GM19463 (cell line): ENCODE results near the gene CCT8.

Experiments used
- ATAC-seq: cut with Tn5 transposase; IDR thresholded peaks from one replicate; pipeline ENCODE4 v1.9.1; 2021; ENCODE audit warnings: mild to moderate bottlenecking, moderate library complexity; ENCODE audit not compliant: unreplicated experiment

Gene CCT8, protein sequence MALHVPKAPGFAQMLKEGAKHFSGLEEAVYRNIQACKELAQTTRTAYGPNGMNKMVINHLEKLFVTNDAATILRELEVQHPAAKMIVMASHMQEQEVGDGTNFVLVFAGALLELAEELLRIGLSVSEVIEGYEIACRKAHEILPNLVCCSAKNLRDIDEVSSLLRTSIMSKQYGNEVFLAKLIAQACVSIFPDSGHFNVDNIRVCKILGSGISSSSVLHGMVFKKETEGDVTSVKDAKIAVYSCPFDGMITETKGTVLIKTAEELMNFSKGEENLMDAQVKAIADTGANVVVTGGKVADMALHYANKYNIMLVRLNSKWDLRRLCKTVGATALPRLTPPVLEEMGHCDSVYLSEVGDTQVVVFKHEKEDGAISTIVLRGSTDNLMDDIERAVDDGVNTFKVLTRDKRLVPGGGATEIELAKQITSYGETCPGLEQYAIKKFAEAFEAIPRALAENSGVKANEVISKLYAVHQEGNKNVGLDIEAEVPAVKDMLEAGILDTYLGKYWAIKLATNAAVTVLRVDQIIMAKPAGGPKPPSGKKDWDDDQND

GRCh38 chr21:29073222-29074006 lies at the start of gene CCT8:
CCT8 (minus strand) TSS chr21:29073648; CDS start chr21:29073590, 58 bp downstream.
- peak; percentile 84 for ATAC-seq

- ATAC-seq = peak; percentile 75
Measured at GRCh38 chr21:29121759-29122158, 48.3 kb upstream of the CCT8 start.

- peak; percentile 52 for ATAC-seq
Measured at GRCh38 chr21:29117372-29117955, 44.0 kb upstream of the CCT8 start.

DNA sequence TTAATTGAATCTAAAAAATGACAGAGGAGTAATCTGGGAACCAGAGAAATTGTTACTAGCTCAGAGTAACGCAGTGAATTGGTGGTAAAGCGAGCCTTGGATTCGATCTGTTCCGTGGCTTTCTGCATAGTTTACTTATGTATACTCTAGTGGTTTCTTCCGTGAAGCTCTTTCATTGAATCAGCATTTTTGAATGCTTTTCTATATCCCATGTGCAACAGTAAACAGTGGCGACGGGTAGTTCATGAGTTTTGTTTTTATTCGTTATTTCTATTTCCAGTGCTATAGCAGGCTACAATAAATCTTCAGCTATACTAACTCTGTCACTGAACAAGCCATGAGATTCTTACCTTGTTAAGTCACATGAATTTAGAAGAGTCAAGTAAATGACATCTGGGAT lies 42.5 kb upstream of the CCT8 start:
- no peak for ATAC-seq

DNA sequence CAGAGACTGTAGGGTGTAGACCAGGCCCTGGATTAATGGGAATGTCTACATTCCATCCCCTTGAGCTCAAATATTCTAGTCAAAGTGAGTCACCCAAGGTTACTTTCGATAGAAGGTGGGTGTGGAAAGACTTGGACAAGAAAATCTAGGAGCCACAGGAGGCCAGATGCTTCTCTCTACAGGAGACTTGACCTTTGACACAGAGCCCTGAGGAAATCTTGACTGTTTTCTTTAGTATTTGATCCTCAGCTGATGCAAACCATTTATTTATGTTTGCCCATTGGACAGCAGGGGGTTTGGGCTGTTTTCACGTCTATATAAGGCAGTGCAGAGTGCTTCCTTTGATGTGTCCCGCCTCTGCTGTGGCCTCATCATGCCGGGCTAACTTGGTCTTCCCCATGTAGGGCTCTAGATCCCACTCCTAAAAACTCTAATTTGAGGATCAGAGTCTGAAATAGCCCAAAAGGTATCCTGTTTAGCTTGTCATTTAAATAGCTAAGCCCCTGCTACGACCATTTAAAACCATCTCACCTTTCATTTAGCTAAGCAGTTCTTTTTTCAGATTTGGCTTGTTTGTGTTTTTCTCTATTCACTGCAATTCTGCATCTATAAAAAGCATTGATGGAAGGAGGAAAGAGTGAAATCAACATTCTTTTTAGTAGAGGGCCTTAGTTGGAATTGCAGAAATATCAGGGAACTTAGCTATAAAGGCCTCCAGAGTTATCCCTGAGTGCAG lies 41.5 kb upstream of the CCT8 start:
- ATAC-seq = no peak

GRCh38 chr21:29105218-29105617 lies 31.8 kb upstream of the CCT8 start:
- ATAC-seq = no peak

- no peak for ATAC-seq
Measured at GRCh38 chr21:29104239-29104708, 30.8 kb upstream of the CCT8 start.

DNA sequence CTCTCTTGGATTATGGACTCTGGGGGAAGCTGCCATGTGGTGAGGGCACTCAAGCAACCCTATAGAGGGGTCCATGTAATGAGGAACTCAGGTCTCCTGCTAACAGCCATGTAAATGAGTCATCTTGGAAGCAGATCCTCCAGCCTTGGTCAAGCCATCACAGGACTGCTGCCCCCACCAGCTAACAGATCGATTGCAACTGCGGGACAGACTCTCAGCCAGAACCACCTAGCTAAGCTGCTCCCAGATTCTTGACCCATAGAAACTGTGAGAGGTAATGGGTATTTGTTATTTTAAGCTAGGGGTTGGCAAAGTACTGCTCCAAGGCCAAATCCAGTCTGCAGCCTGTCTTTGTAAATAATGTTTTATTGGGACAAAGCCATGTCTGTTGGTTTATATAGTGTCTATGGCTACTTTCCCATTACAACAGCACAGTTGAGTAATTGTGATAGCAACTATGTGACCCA lies 29.4 kb upstream of the CCT8 start:
- ATAC-seq = no peak

DNA sequence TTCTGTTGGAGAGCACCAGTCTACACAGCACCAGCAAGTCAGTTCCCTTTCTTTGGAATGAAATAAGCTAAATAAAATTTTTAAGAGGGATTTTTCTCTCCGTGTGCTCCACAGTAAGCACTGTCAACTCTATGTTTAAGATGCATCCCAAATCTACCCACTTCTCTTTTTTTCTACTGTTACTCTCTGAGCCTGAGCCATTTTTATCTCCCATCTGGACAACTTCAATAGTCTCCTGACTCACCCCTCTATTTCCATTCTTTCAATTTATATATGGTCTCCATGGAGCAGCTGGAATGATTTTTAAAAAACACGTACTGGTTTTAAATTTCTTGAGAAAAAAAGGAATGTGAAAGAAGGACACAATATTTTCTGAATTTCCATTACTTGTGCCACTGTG lies 24.7 kb upstream of the CCT8 start:
- no peak for ATAC-seq

GRCh38 chr21:29096218-29097015 lies 23.0 kb upstream of the CCT8 start:
- ATAC-seq = no peak

- no peak for ATAC-seq
Measured at GRCh38 chr21:29092102-29092959, 18.9 kb upstream of the CCT8 start.

- no peak for ATAC-seq
Measured at GRCh38 chr21:29091033-29091432, 17.6 kb upstream of the CCT8 start.

- ATAC-seq = no peak
Measured at GRCh38 chr21:29085106-29085752, 11.8 kb upstream of the CCT8 start.

- ATAC-seq = no peak
Measured at GRCh38 chr21:29084372-29084771, 10.9 kb upstream of the CCT8 start.

DNA sequence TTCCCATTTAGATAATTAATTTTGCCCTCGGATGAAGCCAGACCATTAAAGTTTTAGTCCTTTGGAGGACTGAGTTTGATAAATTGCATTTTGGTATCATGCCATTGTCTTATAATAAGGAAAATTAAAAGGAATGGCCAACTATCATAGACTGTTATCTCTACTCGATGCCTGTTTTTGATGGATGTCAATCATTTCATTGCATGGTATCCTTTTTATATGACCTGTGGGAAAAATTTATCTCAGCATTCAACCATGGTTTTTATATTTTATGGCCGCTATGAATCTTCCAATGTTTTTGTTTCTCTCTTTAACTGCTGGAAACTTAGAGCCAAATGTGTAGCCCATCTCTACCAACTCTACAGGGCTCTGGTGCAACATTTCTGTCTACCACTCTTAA lies 9.9 kb upstream of the CCT8 start:
- no peak for ATAC-seq

- ATAC-seq = no peak
Measured at GRCh38 chr21:29082046-29082815, 8.8 kb upstream of the CCT8 start.

- ATAC-seq = no peak
Measured at GRCh38 chr21:29080454-29080941, 7.0 kb upstream of the CCT8 start.
